ENCODE measurements around the gene FASN. TPM values are rescaled to one million over a fixed set of nuclear protein-coding genes. Genes with fewer than 3 reads are reported as not detected.

FASN gene
- total and polyA plus RNA-seq, 2 experiments from 2014 or later = 12.7 to 38.2 TPM

DNA sequence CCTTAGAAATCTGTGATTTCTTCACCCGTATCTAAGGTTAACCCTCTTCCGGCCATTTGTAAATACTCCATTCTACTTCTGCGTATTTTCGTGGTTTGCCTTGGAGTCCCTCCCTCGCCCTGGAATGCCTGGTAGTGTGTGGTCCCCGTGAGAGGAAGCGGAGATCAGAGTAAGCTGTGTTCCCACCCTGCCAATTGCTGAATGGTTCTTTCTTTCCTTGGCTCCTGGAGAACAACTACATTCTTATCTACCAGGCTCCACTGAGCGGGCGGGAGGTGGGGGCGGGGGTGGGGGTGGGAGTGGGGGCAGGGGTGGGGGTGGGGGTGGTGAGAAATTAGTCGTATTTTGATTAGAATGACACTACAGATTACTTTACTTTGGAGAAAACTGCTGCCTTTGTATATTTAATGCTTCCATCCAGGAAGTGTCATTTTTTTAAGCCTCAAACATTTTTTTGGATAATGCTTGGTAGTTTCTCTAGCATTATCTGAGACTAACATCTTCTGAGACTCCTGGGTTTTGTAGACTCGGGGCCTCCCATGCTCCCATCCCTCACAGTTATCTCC, 20.9 kb upstream of the FASN start:
- peaks cover 5% of the 10 kb centered on the region; the same call in 1 of the 2 replicates for H3F3A ChIP-seq (ENCODE audit: insufficient read depth)
- H3K9ac ChIP-seq = no peak overlapping the region
- H4K20me1 ChIP-seq (ENCODE audit: insufficient read depth) = no peaks in the 10 kb centered on the region
- no peaks in the 10 kb centered on the region for H3K27me3 ChIP-seq (replicated peaks; ENCODE audit: insufficient read depth)
- in situ Hi-C loops (cut with MboI) = no loop called here
- no peaks in the 10 kb centered on the region for H3K9me3 ChIP-seq (ENCODE audit: low read depth)
- DNase-seq = no peak
- no peak overlapping the region for H3K27ac ChIP-seq
- peaks cover 6% of the 10 kb centered on the region for H3K4me1 ChIP-seq (ENCODE audit: insufficient read depth)
- no peak overlapping the region for H2AFZ ChIP-seq
- 91 to 95% methylated on average over 11 to 12 of the region's 12 CpGs for WGBS, 2 experiments (ENCODE audit: low coverage in 1 of 2, low lambda C conversion rate in 2 of 2, missing lambda C conversion rate in 2 of 2)
- H3K36me3 ChIP-seq (ENCODE audit: low read depth) = no peaks in the 10 kb centered on the region
- no peak overlapping the region for H3K4me2 ChIP-seq (ENCODE audit: unreplicated experiment)
- no peak for TF ChIP-seq EZH2 (IDR thresholded peaks at IDR 0.05; ENCODE audit: insufficient read depth, poor library complexity, severe bottlenecking)
- TF ChIP-seq EZH2phosphoT487 (IDR thresholded peaks at IDR 0.05; ENCODE audit: insufficient read depth, low read depth) = no peak
- no peak overlapping the region for H3K4me3 ChIP-seq
- H3K79me2 ChIP-seq (ENCODE audit: insufficient read depth) = no peaks in the 10 kb centered on the region
- H3K9me2 ChIP-seq (ENCODE audit: insufficient read depth) = no peaks in the 10 kb centered on the region

DNA sequence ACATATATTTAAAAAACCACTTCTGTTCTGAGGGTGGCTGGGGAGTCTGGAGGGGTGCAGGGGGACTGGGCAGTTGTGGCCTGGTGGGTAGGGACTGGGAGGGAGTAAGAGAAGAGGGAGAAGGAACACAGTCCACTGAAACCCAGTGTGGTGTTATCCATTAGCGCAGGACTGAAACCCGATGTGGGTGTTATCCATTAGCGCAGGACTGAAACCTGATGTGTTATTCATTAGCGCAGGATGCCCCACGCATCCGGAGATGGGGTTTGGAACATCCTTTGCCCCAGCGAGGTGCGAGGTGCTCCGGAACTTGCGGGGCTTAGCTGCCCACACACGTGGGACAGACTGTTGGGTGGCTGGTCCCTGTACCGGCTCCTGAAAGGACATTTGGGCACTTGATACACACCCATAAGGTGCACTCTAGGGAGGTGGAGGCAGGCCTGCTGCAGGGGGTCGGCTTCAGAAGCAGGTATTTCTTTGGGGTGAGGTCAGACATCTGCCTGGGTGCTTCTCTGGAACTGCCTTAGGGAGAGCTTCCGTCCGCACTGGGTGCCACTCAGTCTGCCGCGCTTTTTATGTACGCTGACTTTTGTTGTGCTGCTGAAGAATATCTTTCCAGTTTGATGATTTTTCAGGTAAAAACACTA, 20.3 kb upstream of the FASN start:
- Histone ChIP-seq H3K27ac (no peak overlapping the region), H3F3A (ENCODE audit: insufficient read depth) (peaks cover 5% of the 10 kb centered on the region; the same call in 1 of the 2 replicates), H3K4me1 (ENCODE audit: insufficient read depth) (peaks cover 6% of the 10 kb centered on the region), H3K9me2 (ENCODE audit: insufficient read depth) (no peaks in the 10 kb centered on the region), H3K4me3 (no peak overlapping the region), H3K79me2 (ENCODE audit: insufficient read depth) (no peaks in the 10 kb centered on the region), H4K20me1 (ENCODE audit: insufficient read depth) (no peaks in the 10 kb centered on the region), H3K27me3 (replicated peaks; ENCODE audit: insufficient read depth) (no peaks in the 10 kb centered on the region), H3K4me2 (ENCODE audit: unreplicated experiment) (no peak overlapping the region), H3K36me3 (ENCODE audit: low read depth) (no peaks in the 10 kb centered on the region), H3K9ac (no peak overlapping the region), H3K9me3 (ENCODE audit: low read depth) (no peaks in the 10 kb centered on the region), H2AFZ (no peak overlapping the region)
- TF ChIP-seq EZH2phosphoT487 (IDR thresholded peaks at IDR 0.05; ENCODE audit: insufficient read depth, low read depth) = no peak
- TF ChIP-seq EZH2 (IDR thresholded peaks at IDR 0.05; ENCODE audit: insufficient read depth, poor library complexity, severe bottlenecking) = no peak
- in situ Hi-C loops (cut with MboI) = no loop called here
- no peak for DNase-seq
- 93% methylated on average over 17 to 18 of the region's 18 CpGs for WGBS, 2 experiments (ENCODE audit: low coverage in 1 of 2, low lambda C conversion rate in 2 of 2, missing lambda C conversion rate in 2 of 2)

DNA sequence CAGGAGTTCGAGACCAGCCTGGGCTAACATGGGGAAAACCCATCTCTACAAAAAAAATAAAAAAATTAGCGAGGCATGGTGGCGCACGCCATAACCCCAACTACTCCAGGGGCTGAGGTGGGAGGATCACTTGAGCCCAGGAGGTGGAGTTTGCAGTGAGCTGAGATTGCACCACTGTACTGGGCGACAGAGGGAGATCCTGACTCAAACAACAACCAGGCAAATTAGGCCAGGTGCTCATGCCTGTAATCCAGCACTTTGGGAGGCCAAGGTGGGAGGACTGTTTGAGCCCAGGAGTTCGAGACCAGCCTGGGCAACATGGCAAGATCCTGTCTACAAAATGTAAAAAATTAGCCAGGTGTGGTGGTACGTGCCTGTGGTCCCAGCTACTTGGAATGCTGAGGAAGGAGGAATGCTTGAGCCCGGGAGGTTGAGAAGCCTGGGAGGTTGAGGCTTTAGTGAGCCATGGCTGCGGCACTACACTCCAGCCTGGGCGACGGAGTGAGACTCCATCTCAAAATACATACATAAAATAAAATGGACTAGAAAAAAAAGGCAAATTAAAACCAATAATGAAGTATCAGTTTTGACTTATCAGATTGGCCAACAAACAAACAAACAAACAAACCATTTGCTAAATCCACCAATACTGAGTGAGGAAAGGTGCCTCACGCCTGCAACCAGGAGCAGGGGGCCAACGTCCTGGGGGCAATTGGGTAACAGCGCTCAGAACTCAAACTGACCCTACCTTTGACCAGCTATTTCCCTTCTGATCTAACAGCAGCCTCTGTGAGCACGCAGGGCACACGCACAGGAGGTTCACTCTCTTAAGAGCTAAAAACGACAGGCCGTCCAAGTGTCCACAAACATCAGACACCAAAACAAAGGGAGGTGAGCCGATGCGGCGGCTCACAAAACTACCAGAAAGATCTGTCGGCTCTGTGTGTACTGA, 19.4 kb upstream of the FASN start:
- Histone ChIP-seq H2AFZ (no peak overlapping the region), H3K4me2 (ENCODE audit: unreplicated experiment) (no peak overlapping the region), H3K9me2 (ENCODE audit: insufficient read depth) (no peaks in the 10 kb centered on the region), H3K27ac (no peak overlapping the region), H4K20me1 (ENCODE audit: insufficient read depth) (no peaks in the 10 kb centered on the region), H3K9ac (no peak overlapping the region), H3K9me3 (ENCODE audit: low read depth) (no peaks in the 10 kb centered on the region), H3K4me1 (ENCODE audit: insufficient read depth) (peaks cover 6% of the 10 kb centered on the region), H3K27me3 (replicated peaks; ENCODE audit: insufficient read depth) (no peaks in the 10 kb centered on the region), H3K79me2 (ENCODE audit: insufficient read depth) (no peaks in the 10 kb centered on the region), H3K4me3 (no peak overlapping the region), H3F3A (ENCODE audit: insufficient read depth) (peaks cover 5% of the 10 kb centered on the region; the same call in 1 of the 2 replicates), H3K36me3 (ENCODE audit: low read depth) (no peaks in the 10 kb centered on the region)
- in situ Hi-C loops (cut with MboI) = no loop called here
- WGBS, 2 experiments (ENCODE audit: low coverage in 1 of 2, low lambda C conversion rate in 2 of 2, missing lambda C conversion rate in 2 of 2) = 94 to 95% methylated on average over 22 of the region's 22 CpGs
- DNase-seq = no peak
- TF ChIP-seq EZH2 (IDR thresholded peaks at IDR 0.05; ENCODE audit: insufficient read depth, poor library complexity, severe bottlenecking) (no peak), EZH2phosphoT487 (IDR thresholded peaks at IDR 0.05; ENCODE audit: insufficient read depth, low read depth) (no peak)

DNA sequence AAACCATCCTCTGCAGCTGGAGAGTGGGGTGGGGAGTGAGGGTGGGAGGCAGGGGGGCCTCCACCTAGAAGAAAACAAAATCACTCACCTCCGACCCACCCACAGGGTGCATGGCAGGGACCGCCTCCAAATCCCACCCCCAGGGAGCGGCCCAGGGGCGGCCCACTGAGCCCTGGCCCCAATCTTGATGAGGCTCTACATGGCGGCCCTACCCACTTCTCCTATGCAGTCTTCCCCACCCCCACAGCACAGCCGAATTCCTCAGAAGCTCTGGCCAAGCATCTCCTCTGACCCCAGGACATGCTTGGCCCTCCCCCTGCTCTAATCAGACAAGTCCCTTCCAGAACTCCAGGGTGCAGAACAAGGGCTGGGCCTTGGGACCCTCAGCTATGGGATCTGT, 18.2 kb upstream of the FASN start:
- H3K36me3 ChIP-seq (ENCODE audit: low read depth) = no peaks in the 10 kb centered on the region
- DNase-seq = no peak
- H2AFZ ChIP-seq = no peak overlapping the region
- H3K27me3 ChIP-seq (replicated peaks; ENCODE audit: insufficient read depth) = no peaks in the 10 kb centered on the region
- peaks cover 5% of the 10 kb centered on the region; the same call in 1 of the 2 replicates for H3F3A ChIP-seq (ENCODE audit: insufficient read depth)
- in situ Hi-C loops (cut with MboI) = no loop called here
- H3K27ac ChIP-seq = no peak overlapping the region
- no peak overlapping the region for H3K9ac ChIP-seq
- TF ChIP-seq EZH2 (IDR thresholded peaks at IDR 0.05; ENCODE audit: insufficient read depth, poor library complexity, severe bottlenecking) (no peak), EZH2phosphoT487 (IDR thresholded peaks at IDR 0.05; ENCODE audit: insufficient read depth, low read depth) (no peak)
- H4K20me1 ChIP-seq (ENCODE audit: insufficient read depth) = no peaks in the 10 kb centered on the region
- H3K9me2 ChIP-seq (ENCODE audit: insufficient read depth) = no peaks in the 10 kb centered on the region
- WGBS, 2 experiments (ENCODE audit: low coverage in 1 of 2, low lambda C conversion rate in 2 of 2, missing lambda C conversion rate in 2 of 2) = 78 to 82% methylated on average over 5 to 6 of the region's 6 CpGs
- H3K4me2 ChIP-seq (ENCODE audit: unreplicated experiment) = no peak overlapping the region
- no peaks in the 10 kb centered on the region for H3K79me2 ChIP-seq (ENCODE audit: insufficient read depth)
- H3K9me3 ChIP-seq (ENCODE audit: low read depth) = no peaks in the 10 kb centered on the region
- peaks cover 6% of the 10 kb centered on the region for H3K4me1 ChIP-seq (ENCODE audit: insufficient read depth)
- H3K4me3 ChIP-seq = no peak overlapping the region

Data from GM23248 (cell line).